ENCODE data around the gene TXLNG. TPM values are rescaled to one million over a fixed set of nuclear protein-coding genes. Genes with fewer than 3 reads are reported as not detected.
A peak's percentile ranks its signal among the peaks of the same experiment; 100 is the strongest.

Gene TXLNG
- total and polyA plus RNA-seq, 2 experiments from 2014 or later = 4.1 to 6.4 TPM

DNA sequence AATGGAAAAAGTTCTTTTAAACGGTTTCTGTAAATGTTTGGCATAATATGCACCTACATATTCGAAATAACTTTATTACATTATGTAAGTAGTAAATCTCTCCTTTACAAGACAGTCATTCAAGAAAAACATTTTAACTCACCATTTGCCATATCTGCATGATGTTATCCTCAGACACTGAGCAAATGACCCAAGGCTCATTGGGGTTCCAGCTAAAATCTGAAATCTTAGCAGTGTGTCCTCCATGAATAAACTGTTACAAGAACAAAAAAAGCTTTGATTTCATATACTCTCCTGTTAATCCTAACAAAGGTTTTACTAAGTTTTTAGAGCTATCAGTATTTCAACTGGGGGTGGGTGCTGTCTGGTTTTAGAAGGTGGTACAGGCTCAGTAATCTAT is 59.4 kb downstream of the TXLNG start:
- Histone ChIP-seq H3K79me2 (ENCODE audit: insufficient read depth) (no peaks in the 10 kb centered on the region; the same call in 1 of the 2 replicates), H3K27ac (no peak overlapping the region), H3K9me2 (ENCODE audit: insufficient read depth) (no peaks in the 10 kb centered on the region), H2AFZ (no peak overlapping the region), H4K20me1 (ENCODE audit: insufficient read depth) (no peaks in the 10 kb centered on the region), H3K9me3 (ENCODE audit: low read depth) (no peaks in the 10 kb centered on the region), H3K36me3 (ENCODE audit: low read depth) (peaks cover 10% of the 10 kb centered on the region; the same call in 1 of the 2 replicates), H3K27me3 (replicated peaks; ENCODE audit: insufficient read depth) (no peaks in the 10 kb centered on the region), H3K4me1 (ENCODE audit: insufficient read depth) (peaks cover 25% of the 10 kb centered on the region), H3K4me2 (ENCODE audit: unreplicated experiment) (no peak overlapping the region), H3K9ac (no peak overlapping the region), H3F3A (ENCODE audit: insufficient read depth) (peaks cover 22% of the 10 kb centered on the region; the same call in 1 of the 2 replicates), H3K4me3 (no peak overlapping the region)
- WGBS, 2 experiments (ENCODE audit: low coverage in 1 of 2, low lambda C conversion rate in 2 of 2, missing lambda C conversion rate in 2 of 2) = 91 to 100% methylated on average over 2 of the region's 2 CpGs
- TF ChIP-seq EZH2 (IDR thresholded peaks at IDR 0.05; ENCODE audit: insufficient read depth, poor library complexity, severe bottlenecking) = no peak
- TF ChIP-seq EZH2phosphoT487 (IDR thresholded peaks at IDR 0.05; ENCODE audit: insufficient read depth, low read depth) = no peak
- in situ Hi-C loops (cut with MboI) = no loop called here
- DNase-seq = no peak

DNA sequence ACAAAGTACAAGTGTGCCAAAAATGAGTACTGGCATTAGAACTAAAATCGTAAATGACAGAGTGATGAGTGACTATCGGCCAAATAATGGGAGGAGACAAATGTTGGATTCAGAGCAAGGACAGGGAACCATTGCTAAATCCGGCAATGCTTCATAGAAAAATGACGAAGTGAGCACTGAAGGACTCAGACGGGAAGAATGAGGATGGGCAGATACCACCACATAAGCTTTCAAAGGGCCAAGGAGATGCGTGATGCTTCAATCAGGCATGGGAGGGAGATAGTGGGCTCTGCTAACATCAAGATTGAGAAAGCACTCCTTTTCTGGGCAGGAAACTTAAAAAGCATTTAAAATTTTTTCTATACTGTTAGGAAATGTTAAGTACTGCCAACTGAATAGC is 62.3 kb downstream of the TXLNG start:
- Histone ChIP-seq H3K4me3 (no peak overlapping the region), H3K4me2 (ENCODE audit: unreplicated experiment) (peak overlapping the region; percentile 20), H3K4me1 (ENCODE audit: insufficient read depth) (peaks cover 17% of the 10 kb centered on the region), H2AFZ (no peak overlapping the region), H3K27ac (peak overlapping the region; percentile 61), H3K9ac (no peak overlapping the region), H3K36me3 (ENCODE audit: low read depth) (peaks cover 10% of the 10 kb centered on the region; the same call in 1 of the 2 replicates), H3K9me3 (ENCODE audit: low read depth) (no peaks in the 10 kb centered on the region), H3F3A (ENCODE audit: insufficient read depth) (peaks cover 24% of the 10 kb centered on the region), H3K79me2 (ENCODE audit: insufficient read depth) (peaks cover 12% of the 10 kb centered on the region), H3K9me2 (ENCODE audit: insufficient read depth) (no peaks in the 10 kb centered on the region), H4K20me1 (ENCODE audit: insufficient read depth) (no peaks in the 10 kb centered on the region), H3K27me3 (replicated peaks; ENCODE audit: insufficient read depth) (no peaks in the 10 kb centered on the region)
- DNase-seq = peak; percentile 86
- TF ChIP-seq EZH2phosphoT487 (IDR thresholded peaks at IDR 0.05; ENCODE audit: insufficient read depth, low read depth) = no peak
- TF ChIP-seq EZH2 (IDR thresholded peaks at IDR 0.05; ENCODE audit: insufficient read depth, poor library complexity, severe bottlenecking) = no peak
- WGBS, 2 experiments (ENCODE audit: low coverage in 1 of 2, low lambda C conversion rate in 2 of 2, missing lambda C conversion rate in 2 of 2) = 4 to 6% methylated on average over 6 of the region's 6 CpGs
- in situ Hi-C loops (cut with MboI) = no loop called here

DNA sequence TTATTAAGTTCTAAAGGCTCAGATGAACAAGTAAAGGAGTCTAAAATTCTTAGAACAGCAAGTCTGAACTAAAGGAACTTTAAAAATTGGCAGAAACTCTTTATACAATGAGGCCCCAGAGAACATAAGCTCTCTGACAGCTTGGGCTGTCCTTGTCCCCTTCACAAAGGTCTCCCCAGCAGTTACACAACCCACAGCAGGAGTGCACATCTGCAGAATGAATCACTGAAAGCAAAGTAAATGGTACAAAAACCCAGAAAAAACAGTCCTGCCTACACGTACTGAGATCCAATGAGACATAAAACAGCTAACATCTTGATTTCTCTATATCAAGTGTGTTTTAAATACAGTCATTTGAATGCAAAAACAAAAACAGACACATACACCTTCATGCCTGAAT is 65.2 kb downstream of the TXLNG start:
- WGBS, 2 experiments (ENCODE audit: low coverage in 1 of 2, low lambda C conversion rate in 2 of 2, missing lambda C conversion rate in 2 of 2) = 27 to 40% methylated on average over 1 of the region's 1 CpG
- no peak overlapping the region for H3K4me3 ChIP-seq
- H3K9me2 ChIP-seq (ENCODE audit: insufficient read depth) = no peaks in the 10 kb centered on the region
- DNase-seq = peak; percentile 48
- no peak overlapping the region for H3K27ac ChIP-seq
- TF ChIP-seq EZH2phosphoT487 (IDR thresholded peaks at IDR 0.05; ENCODE audit: insufficient read depth, low read depth) (no peak), EZH2 (IDR thresholded peaks at IDR 0.05; ENCODE audit: insufficient read depth, poor library complexity, severe bottlenecking) (no peak)
- H3K4me2 ChIP-seq (ENCODE audit: unreplicated experiment) = no peak overlapping the region
- H3F3A ChIP-seq (ENCODE audit: insufficient read depth) = peaks cover 24% of the 10 kb centered on the region
- in situ Hi-C loops (cut with MboI) = no loop called here
- H3K79me2 ChIP-seq (ENCODE audit: insufficient read depth) = peaks cover 37% of the 10 kb centered on the region
- H2AFZ ChIP-seq = no peak overlapping the region
- no peaks in the 10 kb centered on the region for H3K27me3 ChIP-seq (replicated peaks; ENCODE audit: insufficient read depth)
- no peak overlapping the region for H3K9ac ChIP-seq
- H3K4me1 ChIP-seq (ENCODE audit: insufficient read depth) = peaks cover 15% of the 10 kb centered on the region
- H3K36me3 ChIP-seq (ENCODE audit: low read depth) = peaks cover 3% of the 10 kb centered on the region; the same call in 1 of the 2 replicates
- H4K20me1 ChIP-seq (ENCODE audit: insufficient read depth) = no peaks in the 10 kb centered on the region; the same call in 1 of the 2 replicates
- no peaks in the 10 kb centered on the region for H3K9me3 ChIP-seq (ENCODE audit: low read depth)

DNA sequence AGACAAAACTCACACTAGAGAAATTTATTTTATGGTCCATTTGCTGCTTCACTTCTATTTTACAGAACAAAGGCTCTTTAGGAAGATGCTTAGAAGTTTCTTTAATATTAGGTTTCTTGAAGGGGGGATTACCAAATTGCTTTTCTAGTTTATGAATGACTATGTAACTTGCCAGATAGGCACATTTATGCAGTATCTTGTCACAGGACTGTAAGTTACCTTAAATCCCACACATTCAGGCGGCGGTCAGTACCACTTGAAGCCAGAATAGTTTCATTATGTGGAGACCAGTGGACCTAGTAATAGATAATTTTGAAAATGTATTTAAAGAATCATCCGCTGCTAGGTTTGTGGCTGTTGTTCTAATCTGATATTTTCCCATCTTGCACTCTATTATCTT is 65.6 kb downstream of the TXLNG start:
- Histone ChIP-seq H3K4me2 (ENCODE audit: unreplicated experiment) (no peak overlapping the region), H4K20me1 (ENCODE audit: insufficient read depth) (no peaks in the 10 kb centered on the region; the same call in 1 of the 2 replicates), H3K4me3 (no peak overlapping the region), H3F3A (ENCODE audit: insufficient read depth) (peaks cover 28% of the 10 kb centered on the region), H3K27me3 (replicated peaks; ENCODE audit: insufficient read depth) (no peaks in the 10 kb centered on the region), H3K27ac (no peak overlapping the region), H3K9ac (no peak overlapping the region), H3K4me1 (ENCODE audit: insufficient read depth) (peaks cover 15% of the 10 kb centered on the region), H3K36me3 (ENCODE audit: low read depth) (peaks cover 7% of the 10 kb centered on the region; the same call in 1 of the 2 replicates), H2AFZ (no peak overlapping the region), H3K9me2 (ENCODE audit: insufficient read depth) (no peaks in the 10 kb centered on the region), H3K9me3 (ENCODE audit: low read depth) (no peaks in the 10 kb centered on the region), H3K79me2 (ENCODE audit: insufficient read depth) (peaks cover 41% of the 10 kb centered on the region)
- DNase-seq = no peak
- 98 to 100% methylated on average over 3 of the region's 3 CpGs for WGBS, 2 experiments (ENCODE audit: low coverage in 1 of 2, low lambda C conversion rate in 2 of 2, missing lambda C conversion rate in 2 of 2)
- no peak for TF ChIP-seq EZH2phosphoT487 (IDR thresholded peaks at IDR 0.05; ENCODE audit: insufficient read depth, low read depth)
- no peak for TF ChIP-seq EZH2 (IDR thresholded peaks at IDR 0.05; ENCODE audit: insufficient read depth, poor library complexity, severe bottlenecking)
- in situ Hi-C loops (cut with MboI) = no loop called here
